GM12891 (cell line): ENCODE data around the gene KCNMB4.

ENCODE experiments used
- POLR2A ChIP-seq: IDR thresholded peaks from 2 replicates; pipeline ENCODE4 v1.6.1; 2011; ENCODE audit warnings: low read depth, low read length, control low read depth
- POLR2AphosphoS5 ChIP-seq: IDR thresholded peaks from 2 replicates; pipeline ENCODE4 v1.6.1; 2011; ENCODE audit warnings: low read depth, low read length, control low read depth
- POU2F2 ChIP-seq: IDR thresholded peaks from 2 replicates; pipeline ENCODE4 v1.6.1; 2011; ENCODE audit warnings: low read depth, mild to moderate bottlenecking, control low read depth, low read length, moderate library complexity
- SPI1 ChIP-seq: IDR thresholded peaks from 2 replicates; pipeline ENCODE4 v1.6.1; 2011; ENCODE audit warnings: low read depth, low read length, control low read depth
- TAF1 ChIP-seq: IDR thresholded peaks from 2 replicates; pipeline ENCODE4 v1.6.1; 2011; ENCODE audit warnings: low read depth, low read length, control low read depth

DNA sequence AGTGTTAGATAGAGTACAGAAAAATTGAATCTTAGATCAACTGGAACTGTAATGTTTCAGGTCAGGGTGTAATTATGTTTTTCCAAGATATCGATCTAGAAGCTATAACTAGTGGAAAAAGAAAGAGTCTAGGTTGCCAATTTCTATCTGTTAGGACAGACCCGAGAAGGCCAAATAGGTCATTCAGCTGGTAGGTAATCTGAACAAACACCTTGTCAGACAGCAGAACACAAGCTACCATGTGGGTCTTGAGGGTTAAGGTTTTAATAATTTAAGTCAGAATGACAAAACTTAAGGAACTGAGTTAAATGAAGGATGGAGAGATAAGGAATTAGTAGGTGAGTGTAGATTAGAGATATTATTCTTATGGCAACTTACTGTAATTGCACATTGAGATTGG lies 44.9 kb upstream of the KCNMB4 start:
- TF ChIP-seq POLR2A, result no peak
- no peak for TF ChIP-seq TAF1
- TF ChIP-seq POLR2AphosphoS5, result no peak
- TF ChIP-seq SPI1, result no peak
- TF ChIP-seq POU2F2, result no peak
